IMR-90 (cell line): Measurements from ENCODE around the gene QKI. TPM values are rescaled to one million over a fixed set of nuclear protein-coding genes. Genes with fewer than 3 reads are reported as not detected.
"Not testable (repeated sequence)": the region's sequence is repeated elsewhere in the genome, so short reads cannot be mapped to it uniquely, and the experiment has no call there.

Experiments used
- ATAC-seq: fragments of 200-7000 bp; cut with Tn5 transposase; 2 replicates; pipeline ENCODE4 v1.9.1; 2020; ENCODE audit warnings: low read depth, mild to moderate bottlenecking, moderate library complexity
- BruUV-seq: library from RNA; stranded (reverse); fragments of 400-500 nt; replicated peaks from 2 replicates; lab custom pipeline; 2021; lab: Mats Ljungman, UMichigan
- CTCF ChIA-PET: fragments of 300-600 bp; formaldehyde crosslinking; extraction: SDS; loops from one replicate; lab custom pipeline; 2021; ENCODE audit warnings: antibody characterized with exemption; lab: Yijun Ruan, JAX
- POLR2A ChIA-PET: fragments of 300-600 bp; sonication (Branson Sonifier 250); formaldehyde crosslinking; loops from one replicate; lab custom pipeline; 2022; ENCODE audit warnings: antibody characterized with exemption; ENCODE audit not compliant: unreplicated experiment; lab: Charles Lee
- DNase-seq: peaks from one replicate; pipeline ENCODE4 v3.0.0; 2013
- H2AFZ ChIP-seq: replicated peaks from 2 replicates; pipeline ENCODE3; 2013; ENCODE audit warnings: low read length, mild to moderate bottlenecking; ENCODE audit not compliant: poor library complexity
- H2AK5ac ChIP-seq: 2 replicates; pipeline ENCODE4 v1.6.1; 2013; ENCODE audit warnings: low read depth, low read length, inconsistent platforms
- H2AK9ac ChIP-seq: replicated peaks from 2 replicates; pipeline ENCODE3; 2013; ENCODE audit warnings: mild to moderate bottlenecking, low read depth, low read length, moderate library complexity; ENCODE audit not compliant: poor library complexity
- H2BK120ac ChIP-seq: 2 replicates; pipeline ENCODE4 v1.6.1; 2013; ENCODE audit warnings: low read depth, low read length, inconsistent platforms
- H2BK15ac ChIP-seq: 3 replicates; pipeline ENCODE4 v1.6.1; 2013; ENCODE audit warnings: low read depth, low read length, inconsistent platforms
- H2BK20ac ChIP-seq: 2 replicates; pipeline ENCODE4 v1.6.1; 2013; ENCODE audit warnings: low read depth, mild to moderate bottlenecking, inconsistent platforms, low read length, moderate library complexity
- H2BK5ac ChIP-seq: 2 replicates; pipeline ENCODE4 v1.6.1; 2013; ENCODE audit warnings: mild to moderate bottlenecking, low read depth, low read length, inconsistent platforms; ENCODE audit not compliant: poor library complexity, severe bottlenecking
- H3K14ac ChIP-seq: replicated peaks from 2 replicates; pipeline ENCODE4 v1.6.1; 2013; ENCODE audit warnings: low read depth, low read length, inconsistent platforms
- H3K18ac ChIP-seq: 2 replicates; pipeline ENCODE4 v1.6.1; 2013; ENCODE audit warnings: low read depth, low read length, control low read depth
- H3K23ac ChIP-seq: 2 replicates; pipeline ENCODE4 v1.6.1; 2013; ENCODE audit warnings: low read depth, low read length, inconsistent platforms
- H3K27ac ChIP-seq: 2 replicates; pipeline ENCODE4 v1.5.1; 2013; ENCODE audit warnings: mild to moderate bottlenecking, control low read depth, low read length; ENCODE audit not compliant: insufficient read depth
- H3K27me3 ChIP-seq: 2 replicates; pipeline ENCODE4 v1.6.1; 2013; ENCODE audit warnings: low read length; ENCODE audit not compliant: control insufficient read depth, insufficient read depth
- H3K36me3 ChIP-seq: 2 replicates; pipeline ENCODE4 v1.6.1; 2013; ENCODE audit warnings: low read length, mixed read lengths; ENCODE audit not compliant: control insufficient read depth, insufficient read depth
- H3K4ac ChIP-seq: 2 replicates; pipeline ENCODE4 v1.6.1; 2013; ENCODE audit warnings: low read depth, low read length, inconsistent platforms
- H3K4me1 ChIP-seq: 2 replicates; pipeline ENCODE4 v1.6.1; 2013; ENCODE audit warnings: low read length, mixed read lengths; ENCODE audit not compliant: control insufficient read depth, insufficient read depth
- H3K4me2 ChIP-seq: 2 replicates; pipeline ENCODE4 v1.6.1; 2013; ENCODE audit warnings: low read depth, mild to moderate bottlenecking, control low read depth, low read length, moderate library complexity
- H3K4me3 ChIP-seq: 2 replicates; pipeline ENCODE4 v1.5.1; 2013; ENCODE audit warnings: low read depth, mild to moderate bottlenecking, control low read depth, low read length, moderate library complexity; ENCODE audit not compliant: insufficient read depth
- H3K56ac ChIP-seq: 2 replicates; pipeline ENCODE4 v1.6.1; 2013; ENCODE audit warnings: low read length, inconsistent platforms; ENCODE audit not compliant: insufficient read depth; ENCODE audit errors: extremely low read depth
- H3K79me1 ChIP-seq, 2 experiments: 2 replicates each; pipeline ENCODE4 v1.6.1; 2013; ENCODE audit warnings: low read length in 2 of 2, inconsistent platforms in 1 of 2, low read depth in 1 of 2
- H3K9ac ChIP-seq: 2 replicates; pipeline ENCODE4 v1.6.1; 2013; ENCODE audit warnings: low read depth, low read length, control low read depth
- H3K9me1 ChIP-seq: 2 replicates; pipeline ENCODE4 v1.6.1; 2013; ENCODE audit warnings: low read length, inconsistent platforms; ENCODE audit not compliant: insufficient read depth
- H3K9me3 ChIP-seq: 2 replicates; pipeline ENCODE4 v1.6.1; 2013; ENCODE audit warnings: low read length; ENCODE audit not compliant: control insufficient read depth, insufficient read depth
- H4K20me1 ChIP-seq: 2 replicates; pipeline ENCODE4 v1.6.1; 2013; ENCODE audit warnings: low read length, inconsistent platforms; ENCODE audit not compliant: insufficient read depth
- H4K5ac ChIP-seq: 2 replicates; pipeline ENCODE4 v1.6.1; 2013; ENCODE audit warnings: mild to moderate bottlenecking, low read depth, low read length, control low read depth
- H4K8ac ChIP-seq, 2 experiments: 2 replicates each; pipeline ENCODE4 v1.6.1; 2013; ENCODE audit warnings: low read depth in 2 of 2, low read length in 2 of 2, control low read depth in 1 of 2, inconsistent platforms in 1 of 2
- H4K91ac ChIP-seq: 2 replicates; pipeline ENCODE4 v1.6.1; 2013; ENCODE audit warnings: low read depth, low read length, inconsistent platforms; ENCODE audit not compliant: insufficient read depth
- USF2 ChIP-seq: fragments of 150-350 bp; IDR thresholded peaks from 2 replicates; pipeline ENCODE4 v1.6.1; 2017; ENCODE audit warnings: mild to moderate bottlenecking, antibody characterized with exemption, low read length, low read depth
- WGBS, 2 experiments: methylation state at CpG; one replicate each; pipeline versions ENCODE4 v1.1.5 to v1.1.7; 2013; ENCODE audit warnings: missing lambda C conversion rate in 2 of 2; ENCODE audit not compliant: insufficient read length in 1 of 2; ENCODE audit errors: extremely low coverage in 2 of 2; 5-methylcytosine and 5-hydroxymethylcytosine counted together
- dilution Hi-C: fragments of 300-500 bp; cut with HindIII; formaldehyde crosslinking; loops from one replicate; pipeline ENCODE4 v1.14.3; 2018; ENCODE audit warnings: low sequenced_read_pairs; ENCODE audit not compliant: unreplicated experiment
- in situ Hi-C: fragments of 300-500 bp; cut with MboI; formaldehyde crosslinking; loops from 3 replicates; pipeline ENCODE4 v1.14.3; 2019; ENCODE audit warnings: low sequenced_read_pairs, inconsistent platforms, mixed read lengths
- intact Hi-C: fragments of 100-400 bp; cut with micrococcal nuclease; formaldehyde crosslinking; loops from 2 replicates; pipeline ENCODE4 v1.10.0; 2022
- polyA plus RNA-seq, 3 experiments: library from polyadenylated mRNA; depleted of rRNA; stranded (reverse); fragments of >200 nt; gene quantifications; 2 replicates each; pipeline ENCODE4 v1.2.3, GENCODE V29; 2012; ENCODE audit warnings: low replicate concordance in 1 of 3
- total RNA-seq: library from RNA; depleted of rRNA; stranded (reverse); fragments of >200 nt; gene quantifications from 2 replicates; pipeline ENCODE4 v1.2.3, GENCODE V29; 2012

The QKI gene
- total and polyA plus RNA-seq, 2 of the 4 experiments (the other 2 are of a cell fraction): 112 to 232 TPM

- no CpG with 5 or more reads among the region's 2 CpGs for WGBS, 2 experiments
Observed at GRCh38 chr6:163384510-163384909, 30.0 kb upstream of the QKI start.

GRCh38 chr6:163385503-163385902 is 29.0 kb upstream of the QKI start:
- H3K23ac ChIP-seq, H3K79me1 ChIP-seq, H4K5ac ChIP-seq, H3K4me2 ChIP-seq, H3K56ac ChIP-seq, H2BK15ac ChIP-seq, H2BK5ac ChIP-seq, H3K9me3 ChIP-seq, H3K9ac ChIP-seq, H2BK120ac ChIP-seq, dilution Hi-C loops, H3K14ac ChIP-seq, H3K27ac ChIP-seq, H3K4ac ChIP-seq, H2AFZ ChIP-seq, in situ Hi-C loops, H4K8ac ChIP-seq, H3K27me3 ChIP-seq, DNase-seq, H2AK9ac ChIP-seq, H4K20me1 ChIP-seq, ATAC-seq, H3K4me3 ChIP-seq, intact Hi-C loops, H3K9me1 ChIP-seq, H3K18ac ChIP-seq, H3K4me1 ChIP-seq, H3K36me3 ChIP-seq, H2AK5ac ChIP-seq, H2BK20ac ChIP-seq, POLR2A ChIA-PET, H4K91ac ChIP-seq, BruUV-seq: not testable (repeated sequence)
- CTCF ChIA-PET: interaction anchor here (0.9 kb wide), 1 partner anchor 46 kb away, joined by 4 read pairs; no protein-coding TSS in a partner anchor
- WGBS, 2 experiments: 89% methylated on average over 5 of the region's 13 CpGs; no CpG with 5 or more reads in 1 of the 2 experiments

More at GRCh38 chr6:163384510-163384909, 30.0 kb upstream of the QKI start:
- no peaks in the 10 kb centered on the region for H3K27me3 ChIP-seq
- no peak overlapping the region for H3K4me3 ChIP-seq
- H4K8ac ChIP-seq: no peak overlapping the region
- H3K9me1 ChIP-seq: no peaks in the 10 kb centered on the region
- H2AK9ac ChIP-seq: no peak overlapping the region
- DNase-seq (no peak), ATAC-seq (no peak)
- intact Hi-C loops: no loop called here
- H2AFZ ChIP-seq: no peak overlapping the region
- H3K9me3 ChIP-seq: no peaks in the 10 kb centered on the region
- no peak overlapping the region for H2BK120ac ChIP-seq
- no peak overlapping the region for H3K14ac ChIP-seq
- no peak overlapping the region for H3K4me2 ChIP-seq
- H3K23ac ChIP-seq: no peak overlapping the region
- in situ Hi-C loops: no loop called here
- H3K18ac ChIP-seq: no peak overlapping the region
- H3K56ac ChIP-seq: no peak overlapping the region
- CTCF ChIA-PET: interaction anchor here (0.9 kb wide), 1 partner anchor 45 kb away, joined by 4 read pairs; no protein-coding TSS in a partner anchor
- H4K91ac ChIP-seq: no peak overlapping the region
- no peaks in the 10 kb centered on the region for H3K79me1 ChIP-seq
- no peaks in the 10 kb centered on the region for H3K36me3 ChIP-seq
- dilution Hi-C loops: no loop called here
- H2BK20ac ChIP-seq: no peak overlapping the region
- no peak overlapping the region for H2BK5ac ChIP-seq
- H4K5ac ChIP-seq: no peak overlapping the region
- H2AK5ac ChIP-seq: no peak overlapping the region
- no peak for TF ChIP-seq USF2
- H3K4ac ChIP-seq: no peak overlapping the region
- no peak overlapping the region for H3K9ac ChIP-seq
- H3K4me1 ChIP-seq: no peaks in the 10 kb centered on the region; the same call in 1 of the 2 replicates
- no peaks in the 10 kb centered on the region for H4K20me1 ChIP-seq
- H2BK15ac ChIP-seq: no peak overlapping the region
- no peak overlapping the region for H3K27ac ChIP-seq
- BruUV-seq: no TSS peak
- POLR2A ChIA-PET: no interaction called here
